GM12873 (cell line): ENCODE results near the gene MED10.

Experiments used
- CTCF ChIP-seq: IDR thresholded peaks from 2 replicates; pipeline ENCODE4 v1.5.1; 2012; ENCODE audit warnings: low read depth, mild to moderate bottlenecking, moderate library complexity, low read length, control low read depth; ENCODE audit not compliant: insufficient read depth; ENCODE audit errors: missing control alignments

MED10 gene

DNA sequence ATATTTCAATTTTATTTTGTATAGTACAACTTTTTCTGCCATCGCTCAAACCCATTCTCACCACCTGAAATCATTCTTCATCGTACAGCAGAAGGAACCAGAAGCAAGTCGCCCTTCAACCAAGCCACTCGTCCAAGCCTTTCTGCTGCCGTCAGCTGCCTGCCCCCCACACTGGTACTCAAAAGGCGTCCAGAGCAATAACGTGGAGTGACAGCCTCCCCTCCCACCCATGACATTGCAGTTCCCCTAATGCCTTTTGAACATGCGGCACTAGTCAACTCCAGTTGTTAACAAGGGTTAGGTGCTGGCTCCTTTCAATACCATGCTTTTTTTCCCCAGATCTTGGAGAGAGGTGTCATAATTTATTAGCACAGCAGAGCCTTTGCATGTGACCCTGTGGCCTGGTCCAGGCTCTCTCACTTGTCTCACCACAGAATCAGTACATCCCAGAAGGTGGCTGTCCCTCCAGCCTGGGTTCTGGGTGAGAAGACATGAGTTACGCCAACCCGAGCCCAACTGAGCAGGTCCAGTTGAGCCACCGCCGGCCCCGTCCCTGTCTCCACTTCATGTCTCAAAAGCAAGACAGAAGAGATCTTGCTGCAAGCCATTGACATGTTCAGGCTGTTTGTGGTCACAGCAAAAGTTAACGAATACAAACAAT lies 20.4 kb upstream of the MED10 start:
- TF ChIP-seq CTCF = no peak

- no peak for TF ChIP-seq CTCF
These were observed 19.4 kb upstream of the MED10 start for GRCh38 chr5:6397536-6398269.

DNA sequence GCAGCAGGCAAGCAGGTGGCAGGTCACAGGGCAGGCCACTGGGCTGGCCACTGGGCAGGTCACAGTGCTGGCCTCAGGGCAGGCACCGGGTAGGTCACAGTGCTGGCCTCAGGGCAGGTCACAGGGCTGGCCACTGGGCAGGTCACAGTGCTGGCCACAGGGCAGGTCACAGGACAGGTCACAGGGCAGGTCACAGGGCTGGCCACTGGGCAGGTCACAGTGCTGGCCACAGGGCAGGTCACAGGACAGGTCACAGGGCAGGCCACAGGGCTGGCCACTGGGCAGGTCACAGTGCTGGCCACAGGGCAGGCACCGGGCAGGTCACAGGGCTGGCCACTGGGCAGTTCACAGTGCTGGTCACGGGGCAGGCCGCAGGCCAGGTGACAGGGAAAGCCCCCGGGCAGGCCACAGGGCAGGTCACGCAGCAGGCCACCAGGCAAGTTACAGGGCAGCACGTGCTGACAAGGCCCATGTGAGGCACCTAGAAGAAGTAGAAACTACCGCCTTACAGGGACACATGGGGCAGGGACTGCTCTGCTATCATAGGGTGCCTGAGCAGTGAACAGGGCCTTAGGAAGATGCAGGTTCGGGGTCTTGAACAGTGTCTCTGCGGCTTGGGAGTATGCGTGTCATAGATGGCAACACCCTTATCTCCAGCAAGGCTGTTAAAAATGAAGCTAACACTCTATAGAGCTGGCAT lies 18.6 kb upstream of the MED10 start:
- TF ChIP-seq CTCF = no peak

GRCh38 chr5:6396043-6396442 lies 17.7 kb upstream of the MED10 start:
- TF ChIP-seq CTCF = no peak

DNA sequence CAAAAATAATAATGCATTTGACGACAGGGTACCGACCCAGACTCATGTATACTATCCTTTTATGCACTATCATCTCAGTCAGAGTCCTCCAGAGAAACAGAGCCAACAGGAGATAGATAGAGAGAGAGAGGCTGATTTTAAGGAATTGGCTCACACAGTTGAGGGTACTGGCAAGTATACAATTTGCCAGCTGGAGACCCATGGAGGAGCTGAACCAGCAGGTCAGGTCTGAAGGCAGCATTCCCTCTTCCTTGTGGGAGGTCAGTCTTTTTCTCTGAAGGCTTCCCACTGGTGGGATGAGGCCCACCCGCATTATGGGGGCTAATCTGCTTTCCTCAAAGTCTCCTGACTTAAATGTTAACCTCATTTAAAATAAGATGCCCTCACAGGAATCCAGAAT lies 17.3 kb upstream of the MED10 start:
- no peak for TF ChIP-seq CTCF

DNA sequence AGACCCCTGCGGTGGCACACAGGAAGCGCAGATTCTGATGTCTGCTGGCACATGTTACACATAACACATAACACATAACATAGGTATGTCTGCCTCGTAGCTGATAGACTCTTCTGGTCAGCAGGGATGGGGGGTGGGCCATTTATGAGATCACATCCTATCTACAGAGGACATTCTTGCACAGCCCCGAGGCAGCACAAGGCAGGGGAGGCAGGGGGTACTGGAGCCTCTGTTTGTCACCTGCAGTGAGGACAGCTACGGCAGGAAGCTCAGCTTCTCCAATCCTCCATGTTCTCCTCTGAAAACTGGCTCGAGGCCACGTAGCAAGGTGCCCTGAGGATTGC lies 16.7 kb upstream of the MED10 start:
- no peak for TF ChIP-seq CTCF

DNA sequence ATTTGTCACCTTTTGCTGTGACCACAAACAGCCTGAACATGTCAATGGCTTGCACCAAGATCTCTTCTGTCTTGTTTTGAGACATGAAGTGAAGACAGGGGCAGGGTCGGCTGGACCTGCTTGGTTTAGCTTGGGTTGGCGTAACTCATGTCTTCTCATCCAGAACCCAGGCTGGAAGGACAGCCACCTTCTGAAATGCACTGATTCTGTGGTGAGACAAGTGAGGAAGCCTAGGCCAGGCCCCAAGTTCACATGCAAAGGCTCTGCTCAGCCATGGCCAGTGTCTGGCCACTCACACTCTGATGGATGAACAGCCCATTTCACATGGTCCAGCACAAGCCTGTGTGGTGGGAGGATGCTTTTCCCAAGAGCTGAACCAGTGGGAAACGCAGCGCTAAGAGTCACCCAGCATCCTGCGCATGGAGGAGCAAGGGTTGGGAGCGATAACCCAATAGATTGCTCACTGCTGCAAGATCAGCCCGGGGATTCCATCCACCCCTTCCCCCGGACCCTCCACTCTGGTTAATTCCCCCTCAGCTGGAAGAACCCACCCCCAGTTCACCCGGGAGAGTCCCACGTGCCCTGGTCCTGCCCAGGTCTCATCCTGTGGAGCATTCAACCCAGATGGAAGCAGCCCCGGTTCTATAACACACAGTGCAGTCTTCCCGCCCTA lies 16.2 kb upstream of the MED10 start:
- TF ChIP-seq CTCF = no peak
